Keratinocyte (primary cell): ENCODE data around the gene RPTN. TPM values are rescaled to one million over a fixed set of nuclear protein-coding genes. Genes with fewer than 3 reads are reported as not detected.

Source experiments
- DNase-seq: peaks from one replicate; pipeline ENCODE4 v3.0.0-alpha.2; 2011; ENCODE audit warnings: low read depth, missing footprints, low spot score
- FAIRE-seq: peaks from 2 replicates; lab custom pipeline; 2011; peaks lifted over from hg19 to GRCh38; lab: Jason Lieb, UNC
- H2AFZ ChIP-seq: 2 replicates; pipeline ENCODE4 v1.6.0; 2012; ENCODE audit warnings: low read length, control low read depth, inconsistent platforms; ENCODE audit not compliant: control insufficient read depth
- H3K27ac ChIP-seq: 2 replicates; pipeline ENCODE4 v1.5.1; 2011; ENCODE audit warnings: low read length; ENCODE audit not compliant: control insufficient read depth, insufficient read depth
- H3K27me3 ChIP-seq: 3 replicates; pipeline ENCODE4 v1.6.0; 2011; ENCODE audit warnings: low read length; ENCODE audit not compliant: control insufficient read depth, insufficient read depth; ENCODE audit errors: extremely low read depth
- H3K36me3 ChIP-seq, 2 experiments: 2 replicates in 1 of 2; 3 replicates in 1 of 2; pipeline ENCODE4 v1.5.1; 2011; ENCODE audit warnings: low read length in 2 of 2, mild to moderate bottlenecking in 1 of 2; ENCODE audit not compliant: control insufficient read depth in 2 of 2, insufficient read depth in 2 of 2; ENCODE audit errors: extremely low read depth in 1 of 2
- H3K4me1 ChIP-seq: 3 replicates; pipeline ENCODE4 v1.5.1; 2011; ENCODE audit warnings: low read length; ENCODE audit not compliant: control insufficient read depth, insufficient read depth; ENCODE audit errors: extremely low read depth
- H3K4me2 ChIP-seq: 3 replicates; pipeline ENCODE4 v1.6.0; 2011; ENCODE audit warnings: low read depth, low read length; ENCODE audit not compliant: control insufficient read depth, insufficient read depth; ENCODE audit errors: extremely low read depth
- H3K4me3 ChIP-seq, 3 experiments: fragments of 200-600 bp in 1 of 3; sonication (generic) in 1 of 3; 2 replicates in 2 of 3; 3 replicates in 1 of 3; pipeline ENCODE4 v1.5.1; 2011 to 2016; ENCODE audit warnings: low read length in 3 of 3, mild to moderate bottlenecking in 3 of 3, control low read depth in 2 of 3, inconsistent platforms in 1 of 3, low read depth in 1 of 3, mixed read lengths in 1 of 3, mixed run types in 1 of 3, moderate library complexity in 1 of 3; ENCODE audit not compliant: control insufficient read depth in 2 of 3, insufficient read depth in 2 of 3; ENCODE audit errors: extremely low read depth in 1 of 3
- H3K79me2 ChIP-seq: 2 replicates; pipeline ENCODE4 v1.6.0; 2012; ENCODE audit warnings: low read length; ENCODE audit not compliant: control insufficient read depth, insufficient read depth
- H3K9ac ChIP-seq: 3 replicates; pipeline ENCODE4 v1.6.0; 2011; ENCODE audit warnings: low read length; ENCODE audit not compliant: control insufficient read depth, insufficient read depth; ENCODE audit errors: extremely low read depth
- H3K9me1 ChIP-seq: 3 replicates; pipeline ENCODE4 v1.6.0; 2011; ENCODE audit warnings: low read length; ENCODE audit not compliant: control insufficient read depth, insufficient read depth; ENCODE audit errors: extremely low read depth
- H3K9me3 ChIP-seq: 2 replicates; pipeline ENCODE4 v1.5.1; 2012; ENCODE audit warnings: low read depth, low read length; ENCODE audit not compliant: control insufficient read depth
- H4K20me1 ChIP-seq: 3 replicates; pipeline ENCODE4 v1.6.0; 2011; ENCODE audit warnings: low read length; ENCODE audit not compliant: control insufficient read depth, insufficient read depth; ENCODE audit errors: extremely low read depth
- CTCF ChIP-seq, 3 experiments: IDR thresholded peaks in 1 of 3; conservative IDR thresholded peaks in 1 of 3; optimal IDR thresholded peaks in 1 of 3; 2 replicates in 2 of 3; 3 replicates in 1 of 3; pipeline versions ENCODE3 to v1.5.1; 2011; ENCODE audit warnings: low read length in 3 of 3, mild to moderate bottlenecking in 3 of 3, moderate library complexity in 2 of 3, control low read depth in 1 of 3, inconsistent platforms in 1 of 3; ENCODE audit not compliant: insufficient read depth in 2 of 3; ENCODE audit errors: extremely low read depth in 1 of 3
- EZH2 ChIP-seq: IDR thresholded peaks from one replicate; pipeline ENCODE4 v1.6.1; 2012; ENCODE audit warnings: inconsistent platforms, mild to moderate bottlenecking, low read length, moderate library complexity
- dilution Hi-C: fragments of 300-500 bp; cut with MboI; formaldehyde crosslinking; loops from one replicate; pipeline ENCODE4 v1.7.0; 2020; ENCODE audit warnings: low sequenced_read_pairs; ENCODE audit not compliant: extremely low pct_ligation_motif_present
- polyA plus RNA-seq, 5 experiments: library from polyadenylated mRNA; depleted of rRNA in 3 of 5; stranded (reverse) in 3 of 5; stranded (forward) in 1 of 5; unstranded in 1 of 5; fragments of >200 nt; gene quantifications; 1 replicate in 1 of 5; 2 replicates in 3 of 5; 3 replicates in 1 of 5; pipeline versions ENCODE4 v1.2.1 to v1.2.3, GENCODE V29; 2011 to 2012; ENCODE audit warnings: missing spikeins in 2 of 5, low read depth in 1 of 5, low replicate concordance in 1 of 5

Gene RPTN
- polyA plus RNA-seq, 1 donor (not counting 4 experiments of a cell fraction or from before 2014, with no cell fraction given), result 0.64 TPM

- Histone ChIP-seq H3K4me2 (no peak overlapping the region), H4K20me1 (no peaks in the 10 kb centered on the region), H2AFZ (no peak overlapping the region), H3K27me3 (peaks cover 27% of the 10 kb centered on the region), H3K9me3 (no peaks in the 10 kb centered on the region), H3K4me1 (no peaks in the 10 kb centered on the region), H3K79me2 (no peaks in the 10 kb centered on the region), H3K4me3 (no peak overlapping the region), H3K9me1 (no peaks in the 10 kb centered on the region), H3K36me3 (no peaks in the 10 kb centered on the region), H3K27ac (no peak overlapping the region), H3K9ac (no peak overlapping the region)
- dilution Hi-C loops, result no loop called here
- TF ChIP-seq CTCF (optimal IDR thresholded peaks at IDR 0.05 in 1 of 3, IDR thresholded peaks at IDR 0.05 in 1 of 3, conservative IDR thresholded peaks at IDR 0.05 in 1 of 3; ENCODE audit: extremely low read depth in 1 of 3, insufficient read depth in 2 of 3, low read length in 3 of 3), result no peak
- no peak for TF ChIP-seq EZH2
- FAIRE-seq, result no peak
- no peak for DNase-seq
Measured at GRCh38 chr1:152104854-152105253, 54.2 kb downstream of the RPTN start.

Other genes starting within 250 kb of the RPTN start
- 20.1 to 23.3 TPM (median 20.2 TPM) in 3 replicates for gene THEM4, start 249.7 kb downstream of the RPTN start, polyA plus RNA-seq
- 762 to 1,688 TPM (median 1,061 TPM) in 3 replicates for gene S100A10, start 165.4 kb downstream of the RPTN start, polyA plus RNA-seq
- 3,230 to 4,658 TPM (median 4,125 TPM) in 3 replicates for gene S100A11, start 122.2 kb downstream of the RPTN start, polyA plus RNA-seq
- gene TCHHL1, start 70.2 kb downstream of the RPTN start, polyA plus RNA-seq, result 0.08 TPM in 1 of 3 replicates, not detected in the others
- gene TCHH, start 43.8 kb downstream of the RPTN start, polyA plus RNA-seq, result 0.07 to 0.25 TPM (median 0.14 TPM) in 3 replicates
- 0.03 to 0.09 TPM (median 0.06 TPM) in 3 replicates for gene HRNR, start 65.0 kb upstream of the RPTN start, polyA plus RNA-seq
- 8.7 to 8.8 TPM (median 8.8 TPM) in 3 replicates for gene FLG, start 166.0 kb upstream of the RPTN start, polyA plus RNA-seq
- 0.15 to 0.98 TPM (median 0.41 TPM) in 3 replicates for gene FLG2, start 200.8 kb upstream of the RPTN start, polyA plus RNA-seq